Glutamatergic neuron (in vitro differentiated cells): ENCODE measurements around the gene CSHL1. TPM values are rescaled to one million over a fixed set of nuclear protein-coding genes. Genes with fewer than 3 reads are reported as not detected.

Experiments used
- DNase-seq: peaks from one replicate; pipeline ENCODE4 v3.0.0; 2022
- H3K27ac Mint-ChIP-seq: one replicate; pipeline ENCODE4 v1.8.0; 2020; ENCODE audit warnings: mild to moderate bottlenecking, mixed read lengths, inconsistent platforms; ENCODE audit not compliant: unreplicated experiment
- H3K27me3 Mint-ChIP-seq: one replicate; pipeline ENCODE4 v1.8.0; 2020; ENCODE audit warnings: mild to moderate bottlenecking, moderate library complexity, mixed read lengths, inconsistent platforms; ENCODE audit not compliant: unreplicated experiment
- H3K36me3 Mint-ChIP-seq: one replicate; pipeline ENCODE4 v1.8.0; 2020; ENCODE audit warnings: mild to moderate bottlenecking, mixed read lengths, inconsistent platforms; ENCODE audit not compliant: unreplicated experiment
- H3K4me1 Mint-ChIP-seq: one replicate; pipeline ENCODE4 v1.8.0; 2020; ENCODE audit warnings: mild to moderate bottlenecking, low read depth, mixed read lengths, inconsistent platforms; ENCODE audit not compliant: unreplicated experiment
- H3K4me3 Mint-ChIP-seq: one replicate; pipeline ENCODE4 v1.8.0; 2020; ENCODE audit warnings: mild to moderate bottlenecking, mixed read lengths, inconsistent platforms; ENCODE audit not compliant: unreplicated experiment
- H3K9me3 Mint-ChIP-seq: one replicate; pipeline ENCODE4 v1.8.0; 2020; ENCODE audit warnings: mild to moderate bottlenecking, moderate library complexity, mixed read lengths, inconsistent platforms; ENCODE audit not compliant: unreplicated experiment
- CTCF ChIP-seq: fragments of 200-600 bp; sonication (generic); IDR thresholded peaks from one replicate; pipeline ENCODE4 v1.5.0; 2021; ENCODE audit not compliant: partially characterized antibody, unreplicated experiment
- total RNA-seq: library from RNA; stranded (reverse); fragmentation: NEBNext Ultra II Directional; extraction: Animal tissue kit (Norgen Biotek cat#: 25700); gene quantifications from one replicate; pipeline ENCODE4 v1.2.1, GENCODE V29; 2021; ENCODE audit not compliant: unreplicated experiment

CSHL1 gene
- total RNA-seq, 1 donor from 2014 or later, result not detected

- Mint-ChIP-seq H3K4me3 (no peak overlapping the region), H3K4me1 (peaks cover 3% of the 10 kb centered on the region), H3K36me3 (no peaks in the 10 kb centered on the region), H3K27me3 (peaks cover 8% of the 10 kb centered on the region), H3K9me3 (peaks cover 3% of the 10 kb centered on the region), H3K27ac (no peak overlapping the region)
- TF ChIP-seq CTCF, result no peak
- DNase-seq, result no peak
Observed at GRCh38 chr17:63948521-63948920, 37.5 kb upstream of the CSHL1 start.

- Mint-ChIP-seq H3K4me1 (peaks cover 3% of the 10 kb centered on the region), H3K36me3 (no peaks in the 10 kb centered on the region), H3K4me3 (no peak overlapping the region), H3K27me3 (peaks cover 8% of the 10 kb centered on the region), H3K27ac (no peak overlapping the region), H3K9me3 (peaks cover 5% of the 10 kb centered on the region)
- no peak for DNase-seq
- TF ChIP-seq CTCF, result no peak
Observed at GRCh38 chr17:63947711-63948330, 36.8 kb upstream of the CSHL1 start.

- H3K36me3 Mint-ChIP-seq, result no peaks in the 10 kb centered on the region
- H3K4me3 Mint-ChIP-seq, result no peak overlapping the region
- H3K4me1 Mint-ChIP-seq, result peaks cover 3% of the 10 kb centered on the region
- H3K27me3 Mint-ChIP-seq, result peaks cover 8% of the 10 kb centered on the region
- H3K27ac Mint-ChIP-seq, result no peak overlapping the region
- peak; percentile 70 for DNase-seq
- peak; percentile 88 for TF ChIP-seq CTCF
- H3K9me3 Mint-ChIP-seq, result peaks cover 5% of the 10 kb centered on the region
Observed at GRCh38 chr17:63946440-63947363, 35.6 kb upstream of the CSHL1 start.

- Mint-ChIP-seq H3K4me3 (no peak overlapping the region), H3K4me1 (peaks cover 3% of the 10 kb centered on the region), H3K36me3 (no peaks in the 10 kb centered on the region), H3K9me3 (peaks cover 5% of the 10 kb centered on the region), H3K27ac (no peak overlapping the region), H3K27me3 (peaks cover 8% of the 10 kb centered on the region)
- TF ChIP-seq CTCF, result no peak
- DNase-seq, result no peak
Observed at GRCh38 chr17:63945784-63946439, 34.9 kb upstream of the CSHL1 start.
